ENCODE data around the gene PDF.
"Not testable (repeated sequence)": the region's sequence is repeated elsewhere in the genome, so short reads cannot be mapped to it uniquely, and the experiment has no call there.

PDF gene

GRCh38 chr16:69311533-69312387, 18.6 kb downstream of the PDF start:
- peak overlapping the region; percentile 88 for H3K4me3 ChIP-seq (ENCODE audit: low read length)

GRCh38 chr16:69310653-69311532, 19.5 kb downstream of the PDF start, which contains the start of gene VPS4A:
TSS of gene VPS4A (plus strand) at chr16:69311350. CDS start at chr16:69311512, 162 bp downstream.
- no peaks in the 10 kb centered on the region for H3K9me3 ChIP-seq (replicated peaks; ENCODE audit: low read length)
- peak within 1 kb of the TSS; percentile 98 for H3K9ac ChIP-seq (ENCODE audit: low read depth, low read length)
- peaks cover 8% of the 10 kb centered on the region for H3K4me1 ChIP-seq (ENCODE audit: control insufficient read depth, insufficient read depth, low read length)
- H3K4me2 ChIP-seq (ENCODE audit: low read length), result peak within 1 kb of the TSS; percentile 99
- peaks cover 17% of the 10 kb centered on the region for H3K36me3 ChIP-seq (ENCODE audit: insufficient read depth, low read length)
- H3K4me3 ChIP-seq (ENCODE audit: low read length), result peak within 1 kb of the TSS; percentile 88
- H3K27me3 ChIP-seq (ENCODE audit: control insufficient read depth, insufficient read depth, low read length), result no peaks in the 10 kb centered on the region

More at GRCh38 chr16:69311533-69312387, 18.6 kb downstream of the PDF start:
- Histone ChIP-seq H3K9me3 (replicated peaks; ENCODE audit: low read length) (no peaks in the 10 kb centered on the region), H3K4me1 (ENCODE audit: control insufficient read depth, insufficient read depth, low read length) (peaks cover 8% of the 10 kb centered on the region), H3K4me2 (ENCODE audit: low read length) (peak overlapping the region; percentile 96), H3K9ac (ENCODE audit: low read depth, low read length) (peak overlapping the region; percentile 98), H3K27me3 (ENCODE audit: control insufficient read depth, insufficient read depth, low read length) (no peaks in the 10 kb centered on the region), H3K36me3 (ENCODE audit: insufficient read depth, low read length) (peaks cover 25% of the 10 kb centered on the region)

GRCh38 chr16:69309316-69309715, 21.1 kb downstream of the PDF start:
- Histone ChIP-seq H3K36me3 (ENCODE audit: insufficient read depth, low read length) (peaks cover under 1% of the 10 kb centered on the region), H3K4me2 (ENCODE audit: low read length) (no peak overlapping the region), H3K9me3 (replicated peaks; ENCODE audit: low read length) (no peaks in the 10 kb centered on the region), H3K4me1 (ENCODE audit: control insufficient read depth, insufficient read depth, low read length) (peaks cover 8% of the 10 kb centered on the region), H3K27me3 (ENCODE audit: control insufficient read depth, insufficient read depth, low read length) (no peaks in the 10 kb centered on the region), H3K4me3 (ENCODE audit: low read length) (no peak overlapping the region), H3K9ac (ENCODE audit: low read depth, low read length) (no peak overlapping the region)

- Histone ChIP-seq H3K9me3 (replicated peaks; ENCODE audit: low read length) (no peaks in the 10 kb centered on the region), H3K4me3 (ENCODE audit: low read length) (no peak overlapping the region), H3K36me3 (ENCODE audit: insufficient read depth, low read length) (peaks cover 6% of the 10 kb centered on the region), H3K4me2 (ENCODE audit: low read length) (no peak overlapping the region), H3K27me3 (ENCODE audit: control insufficient read depth, insufficient read depth, low read length) (no peaks in the 10 kb centered on the region), H3K9ac (ENCODE audit: low read depth, low read length) (no peak overlapping the region), H3K4me1 (ENCODE audit: control insufficient read depth, insufficient read depth, low read length) (peaks cover 8% of the 10 kb centered on the region)
Measured at GRCh38 chr16:69307856-69308255, 22.5 kb downstream of the PDF start.

- Histone ChIP-seq H3K36me3 (ENCODE audit: insufficient read depth, low read length) (peaks cover 6% of the 10 kb centered on the region), H3K27me3 (ENCODE audit: control insufficient read depth, insufficient read depth, low read length) (no peaks in the 10 kb centered on the region), H3K4me2 (ENCODE audit: low read length) (no peak overlapping the region), H3K4me1 (ENCODE audit: control insufficient read depth, insufficient read depth, low read length) (peaks cover 5% of the 10 kb centered on the region), H3K9me3 (replicated peaks; ENCODE audit: low read length) (no peaks in the 10 kb centered on the region), H3K4me3 (ENCODE audit: low read length) (no peak overlapping the region), H3K9ac (ENCODE audit: low read depth, low read length) (no peak overlapping the region)
Measured at GRCh38 chr16:69307091-69307490, 23.3 kb downstream of the PDF start.

GRCh38 chr16:69306031-69306430, 24.4 kb downstream of the PDF start:
- no peak overlapping the region for H3K4me2 ChIP-seq (ENCODE audit: low read length)

GRCh38 chr16:69302301-69302700, 28.1 kb downstream of the PDF start:
- Histone ChIP-seq H3K27me3 (ENCODE audit: control insufficient read depth, insufficient read depth, low read length) (no peaks in the 10 kb centered on the region), H3K9me3 (replicated peaks; ENCODE audit: low read length) (no peaks in the 10 kb centered on the region), H3K4me1 (ENCODE audit: control insufficient read depth, insufficient read depth, low read length) (no peaks in the 10 kb centered on the region), H3K36me3 (ENCODE audit: insufficient read depth, low read length) (peaks cover 29% of the 10 kb centered on the region), H3K4me3 (ENCODE audit: low read length) (no peak overlapping the region), H3K4me2 (ENCODE audit: low read length) (no peak overlapping the region), H3K9ac (ENCODE audit: low read depth, low read length) (no peak overlapping the region)

More at GRCh38 chr16:69306031-69306430, 24.4 kb downstream of the PDF start:
- H3K27me3 ChIP-seq (ENCODE audit: control insufficient read depth, insufficient read depth, low read length), result no peaks in the 10 kb centered on the region
- peaks cover 15% of the 10 kb centered on the region for H3K36me3 ChIP-seq (ENCODE audit: insufficient read depth, low read length)
- H3K9ac ChIP-seq (ENCODE audit: low read depth, low read length), result no peak overlapping the region
- H3K9me3 ChIP-seq (replicated peaks; ENCODE audit: low read length), result no peaks in the 10 kb centered on the region
- peaks cover 4% of the 10 kb centered on the region for H3K4me1 ChIP-seq (ENCODE audit: control insufficient read depth, insufficient read depth, low read length)
- no peak overlapping the region for H3K4me3 ChIP-seq (ENCODE audit: low read length)

- Histone ChIP-seq H3K9ac (ENCODE audit: low read depth, low read length) (no peak overlapping the region), H3K9me3 (replicated peaks; ENCODE audit: low read length) (no peaks in the 10 kb centered on the region), H3K4me2 (ENCODE audit: low read length) (no peak overlapping the region), H3K27me3 (ENCODE audit: control insufficient read depth, insufficient read depth, low read length) (no peaks in the 10 kb centered on the region), H3K4me3 (ENCODE audit: low read length) (no peak overlapping the region), H3K36me3 (ENCODE audit: insufficient read depth, low read length) (peaks cover 29% of the 10 kb centered on the region), H3K4me1 (ENCODE audit: control insufficient read depth, insufficient read depth, low read length) (no peaks in the 10 kb centered on the region)
Measured at GRCh38 chr16:69301861-69302260, 28.5 kb downstream of the PDF start.

GRCh38 chr16:69301187-69301586, 29.2 kb downstream of the PDF start:
- H3K9ac ChIP-seq (ENCODE audit: low read depth, low read length), result no peak overlapping the region
- H3K4me3 ChIP-seq (ENCODE audit: low read length), result no peak overlapping the region
- no peaks in the 10 kb centered on the region for H3K27me3 ChIP-seq (ENCODE audit: control insufficient read depth, insufficient read depth, low read length)
- no peaks in the 10 kb centered on the region for H3K9me3 ChIP-seq (replicated peaks; ENCODE audit: low read length)
- H3K36me3 ChIP-seq (ENCODE audit: insufficient read depth, low read length), result peaks cover 29% of the 10 kb centered on the region
- H3K4me2 ChIP-seq (ENCODE audit: low read length), result no peak overlapping the region
- H3K4me1 ChIP-seq (ENCODE audit: control insufficient read depth, insufficient read depth, low read length), result no peaks in the 10 kb centered on the region

GRCh38 chr16:69298261-69298660, 32.1 kb downstream of the PDF start:
- peaks cover 27% of the 10 kb centered on the region for H3K36me3 ChIP-seq (ENCODE audit: insufficient read depth, low read length)

GRCh38 chr16:69296771-69297170, 33.6 kb downstream of the PDF start:
- H3K4me2 ChIP-seq (ENCODE audit: low read length); H3K9ac ChIP-seq (ENCODE audit: low read depth, low read length); H3K4me3 ChIP-seq (ENCODE audit: low read length); H3K9me3 ChIP-seq (replicated peaks; ENCODE audit: low read length); H3K27me3 ChIP-seq (ENCODE audit: control insufficient read depth, insufficient read depth, low read length); H3K4me1 ChIP-seq (ENCODE audit: control insufficient read depth, insufficient read depth, low read length): not testable (repeated sequence)
- H3K36me3 ChIP-seq (ENCODE audit: insufficient read depth, low read length), result peaks cover 24% of the 10 kb centered on the region

More at GRCh38 chr16:69298261-69298660, 32.1 kb downstream of the PDF start:
- Histone ChIP-seq H3K9me3 (replicated peaks; ENCODE audit: low read length) (no peaks in the 10 kb centered on the region), H3K4me1 (ENCODE audit: control insufficient read depth, insufficient read depth, low read length) (no peaks in the 10 kb centered on the region), H3K27me3 (ENCODE audit: control insufficient read depth, insufficient read depth, low read length) (no peaks in the 10 kb centered on the region), H3K9ac (ENCODE audit: low read depth, low read length) (no peak overlapping the region), H3K4me3 (ENCODE audit: low read length) (no peak overlapping the region), H3K4me2 (ENCODE audit: low read length) (no peak overlapping the region)
